CD4-positive, alpha-beta T cell (primary cell): ENCODE measurements around the gene RASD1. TPM values are rescaled to one million over a fixed set of nuclear protein-coding genes. Genes with fewer than 3 reads are reported as not detected.

Experiments used
- ATAC-seq: fragments of 200-7000 bp; cut with Tn5 transposase; one replicate; pipeline ENCODE4 v1.10.0; 2022; ENCODE audit warnings: mild to moderate bottlenecking; ENCODE audit not compliant: poor library complexity
- CTCF ChIA-PET: fragments of 350-600 bp; sonication (Branson Sonifier 250); formaldehyde crosslinking; loops from one replicate; lab custom pipeline; 2021; ENCODE audit warnings: antibody characterized with exemption, inconsistent platforms; lab: Charles Lee
- POLR2A ChIA-PET: fragments of 350-600 bp; sonication (Branson Sonifier 250); formaldehyde crosslinking; loops from one replicate; lab custom pipeline; 2021; ENCODE audit warnings: antibody characterized with exemption, inconsistent platforms; lab: Charles Lee
- DNase-seq, 14 experiments: peaks; one replicate each; pipeline ENCODE4 v3.0.0-alpha.2; 2013 to 2020; ENCODE audit warnings: mixed read lengths in 2 of 14
- H3K27ac ChIP-seq, 2 donors: one replicate each; pipeline versions ENCODE4 v1.5.1 to v1.7.0; 2013; ENCODE audit warnings: low read length in 2 of 2, low read depth in 1 of 2, mild to moderate bottlenecking in 1 of 2
- H3K27me3 ChIP-seq, 2 experiments: 1 replicate in 1 of 2; 2 replicates in 1 of 2; pipeline versions ENCODE4 v1.6.1 to v1.7.0; 2013; ENCODE audit warnings: low read length in 2 of 2, control low read depth in 1 of 2, mild to moderate bottlenecking in 1 of 2, moderate library complexity in 1 of 2; ENCODE audit not compliant: insufficient read depth in 2 of 2, control insufficient read depth in 1 of 2
- H3K36me3 ChIP-seq: one replicate; pipeline ENCODE4 v1.6.1; 2013; ENCODE audit warnings: low read length, control low read depth; ENCODE audit not compliant: insufficient read depth
- H3K4me1 ChIP-seq: one replicate; pipeline ENCODE4 v1.6.1; 2013; ENCODE audit warnings: low read length, control low read depth; ENCODE audit not compliant: insufficient read depth
- H3K4me3 ChIP-seq: one replicate; pipeline ENCODE4 v1.5.1; 2013; ENCODE audit warnings: mild to moderate bottlenecking, low read length, moderate library complexity
- H3K9me3 ChIP-seq, 2 experiments: 1 replicate in 1 of 2; 2 replicates in 1 of 2; pipeline versions ENCODE4 v1.6.1 to v1.7.0; 2013; ENCODE audit warnings: low read length in 2 of 2, mild to moderate bottlenecking in 2 of 2, control low read depth in 1 of 2, moderate library complexity in 1 of 2; ENCODE audit not compliant: control insufficient read depth in 1 of 2, insufficient read depth in 1 of 2
- H3K27ac Mint-ChIP-seq: one replicate; pipeline ENCODE4 v1.8.0; 2020; ENCODE audit warnings: mixed read lengths
- H3K27me3 Mint-ChIP-seq: one replicate; pipeline ENCODE4 v1.8.0; 2021; ENCODE audit warnings: mixed read lengths
- H3K36me3 Mint-ChIP-seq: one replicate; pipeline ENCODE4 v1.8.0; 2021; ENCODE audit warnings: low read depth, mixed read lengths
- H3K4me1 Mint-ChIP-seq: one replicate; pipeline ENCODE4 v1.8.0; 2021; ENCODE audit warnings: low read depth, mixed read lengths
- H3K4me3 Mint-ChIP-seq: one replicate; pipeline ENCODE4 v1.8.0; 2020; ENCODE audit warnings: mild to moderate bottlenecking, mixed read lengths
- H3K9me3 Mint-ChIP-seq: one replicate; pipeline ENCODE4 v1.8.0; 2020; ENCODE audit warnings: mixed read lengths
- CTCF ChIP-seq: fragments of 200-600 bp; IDR thresholded peaks from one replicate; pipeline ENCODE4 v1.8.0; 2022; ENCODE audit warnings: antibody characterized with exemption, mild to moderate bottlenecking
- intact Hi-C, 2 experiments: fragments of 100-400 bp; cut with DNase I in 1 of 2; cut with micrococcal nuclease in 1 of 2; formaldehyde crosslinking; loops; one replicate each; pipeline versions ENCODE4 v1.15.1 to v1.9.0; 2023 to 2025; cut with DNase I, micrococcal nuclease
- total RNA-seq, 174 experiments: library from RNA in 2 of 174; stranded (reverse) in 2 of 174; gene quantifications; one replicate each; pipeline ENCODE4 v1.2.3 and lab custom pipeline; 2021 to 2026

Gene RASD1
- total RNA-seq, 2 experiments from 2014 or later, result 1.8 to 2.0 TPM

DNA sequence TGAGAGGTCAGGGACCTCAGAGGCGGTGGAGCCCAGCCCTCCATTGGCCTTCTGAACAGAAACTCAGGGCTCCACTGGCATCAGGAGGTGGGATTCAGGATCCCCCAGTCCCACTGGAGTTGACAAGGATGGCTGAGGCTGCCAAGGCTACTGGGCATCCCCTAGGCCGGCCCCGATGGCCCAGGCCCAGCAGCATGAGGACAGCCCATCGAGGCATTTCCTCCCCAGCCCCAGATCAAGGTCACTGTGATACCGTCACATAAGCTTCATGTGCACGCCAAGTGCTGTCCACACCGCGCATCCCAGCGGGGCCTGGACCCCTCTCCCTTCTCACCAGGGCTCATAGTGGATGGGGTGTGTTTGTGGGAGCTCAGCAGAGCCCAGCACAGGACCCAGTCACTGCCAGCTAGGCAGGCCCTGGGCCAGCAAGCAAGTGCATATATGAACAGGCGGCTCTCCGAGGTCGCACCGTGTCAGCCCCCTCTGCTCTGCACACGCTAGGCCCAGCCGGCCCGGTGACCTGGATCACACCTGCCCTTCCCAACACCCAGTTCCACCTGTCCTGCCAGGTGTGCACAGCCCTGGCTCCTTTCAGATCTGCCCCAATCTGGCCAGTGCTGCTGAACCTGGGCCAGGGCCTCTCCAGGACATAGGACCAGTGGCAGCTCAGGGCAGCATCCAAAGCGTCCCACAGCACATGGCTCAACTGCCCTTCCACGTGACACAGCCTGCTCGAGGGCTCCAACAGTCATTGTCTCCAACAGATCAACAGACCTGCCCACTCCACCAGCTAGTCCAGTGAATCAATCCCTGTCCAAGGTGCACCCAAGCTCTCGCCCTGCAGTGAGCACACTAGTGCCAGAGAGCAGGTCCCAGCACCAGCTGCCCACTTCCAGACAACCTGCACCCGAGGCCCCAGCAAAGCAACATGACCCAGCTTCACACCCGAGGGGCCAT, 32.8 kb upstream of the RASD1 start:
- no peak for DNase-seq
- H3K27ac Mint-ChIP-seq, result no peak overlapping the region
- intact Hi-C loops, result no loop called here
- no peak for TF ChIP-seq CTCF
- Histone ChIP-seq H3K9me3 (no peaks in the 10 kb centered on the region), H3K27ac (no peak overlapping the region), H3K27me3 (no peaks in the 10 kb centered on the region), H3K36me3 (no peaks in the 10 kb centered on the region), H3K4me1 (no peaks in the 10 kb centered on the region), H3K4me3 (no peak overlapping the region)
- H3K36me3 Mint-ChIP-seq, result no peaks in the 10 kb centered on the region
- H3K27me3 Mint-ChIP-seq, result no peaks in the 10 kb centered on the region
- H3K4me3 Mint-ChIP-seq, result no peak overlapping the region
- H3K4me1 Mint-ChIP-seq, result no peaks in the 10 kb centered on the region
- ChIA-PET POLR2A (no interaction called here), CTCF (no interaction called here)
- no peak for ATAC-seq
- no peaks in the 10 kb centered on the region for H3K9me3 Mint-ChIP-seq

DNA sequence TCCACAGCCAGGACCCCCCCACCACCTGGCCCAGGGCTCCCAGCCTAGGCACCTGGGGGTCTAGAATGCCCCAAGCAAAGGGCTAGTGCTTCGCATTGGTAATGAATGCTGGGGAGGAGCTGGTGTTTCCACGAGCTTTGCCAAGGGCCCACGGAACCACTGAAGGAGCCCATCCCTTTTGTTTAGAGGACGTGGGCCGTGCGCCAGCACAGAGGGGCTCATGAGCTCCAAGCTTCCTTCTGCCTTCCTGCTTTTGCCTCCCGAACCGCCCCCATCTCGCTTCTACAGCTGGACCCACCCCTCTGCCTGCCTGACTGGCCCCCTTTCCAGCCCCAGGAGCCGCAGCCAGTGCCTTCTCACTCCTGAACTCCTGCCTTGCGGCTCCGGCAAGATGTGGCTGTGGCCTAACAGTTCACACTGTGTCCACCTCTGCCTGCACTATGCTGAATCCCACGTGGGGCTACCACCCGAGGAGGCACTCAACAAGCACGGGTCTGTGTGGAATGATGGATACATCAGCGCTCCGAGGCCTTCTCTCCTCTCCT, 31.8 kb upstream of the RASD1 start:
- Histone ChIP-seq H3K27ac (no peak overlapping the region), H3K4me1 (no peaks in the 10 kb centered on the region), H3K4me3 (no peak overlapping the region), H3K9me3 (no peaks in the 10 kb centered on the region), H3K36me3 (no peaks in the 10 kb centered on the region), H3K27me3 (no peaks in the 10 kb centered on the region)
- intact Hi-C loops, result no loop called here
- H3K9me3 Mint-ChIP-seq, result no peaks in the 10 kb centered on the region
- DNase-seq, result no peak
- no peaks in the 10 kb centered on the region for H3K27me3 Mint-ChIP-seq
- no peaks in the 10 kb centered on the region for H3K36me3 Mint-ChIP-seq
- no peak overlapping the region for H3K27ac Mint-ChIP-seq
- ChIA-PET POLR2A (no interaction called here), CTCF (no interaction called here)
- ATAC-seq, result no peak
- H3K4me3 Mint-ChIP-seq, result no peak overlapping the region
- no peaks in the 10 kb centered on the region for H3K4me1 Mint-ChIP-seq
- TF ChIP-seq CTCF, result no peak

- no peaks in the 10 kb centered on the region for H3K27me3 ChIP-seq
- Mint-ChIP-seq H3K4me1 (no peaks in the 10 kb centered on the region), H3K4me3 (no peak overlapping the region), H3K9me3 (no peaks in the 10 kb centered on the region), H3K27ac (no peak overlapping the region), H3K36me3 (no peaks in the 10 kb centered on the region), H3K27me3 (no peaks in the 10 kb centered on the region)
- POLR2A ChIA-PET, result no interaction called here
- no peak overlapping the region for H3K27ac ChIP-seq
- no peak for TF ChIP-seq CTCF
- no peak for DNase-seq
- H3K9me3 ChIP-seq, result no peaks in the 10 kb centered on the region
- intact Hi-C loops, result no loop called here
- no peak for ATAC-seq
- CTCF ChIA-PET, result no interaction called here
- H3K4me3 ChIP-seq, result no peak overlapping the region
- H3K36me3 ChIP-seq, result no peaks in the 10 kb centered on the region
- no peaks in the 10 kb centered on the region for H3K4me1 ChIP-seq
These were observed 31.3 kb upstream of the RASD1 start for GRCh38 chr17:17527534-17527933.
